ENCODE results near the gene VEPH1. TPM values are rescaled to one million over a fixed set of nuclear protein-coding genes. Genes with fewer than 3 reads are reported as not detected.
A peak's percentile ranks its signal among the peaks of the same experiment; 100 is the strongest.
"Not testable (repeated sequence)": the region's sequence is repeated elsewhere in the genome, so short reads cannot be mapped to it uniquely, and the experiment has no call there.

VEPH1 gene
- total and polyA plus RNA-seq, 5 donors from 2014 or later = 2.6 TPM; not detected in 4

DNA sequence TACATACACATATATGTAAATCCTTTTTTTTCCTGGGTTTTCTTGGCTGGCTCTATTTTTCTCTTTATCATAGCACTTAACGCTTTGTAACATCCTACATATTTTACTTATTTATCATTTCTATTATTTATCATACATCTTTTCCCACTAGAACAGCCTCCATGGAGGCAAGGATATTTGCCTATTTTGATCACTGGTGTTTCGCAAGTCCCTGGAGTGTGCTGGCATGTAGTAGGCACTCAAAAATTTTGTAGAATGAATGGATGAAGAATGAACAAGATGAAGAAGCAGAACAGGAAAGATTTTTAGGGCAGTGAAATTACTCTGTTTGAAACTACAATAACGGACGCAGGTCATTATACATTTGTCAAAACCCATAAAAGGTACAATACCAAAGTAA, 149.6 kb downstream of the VEPH1 start:
- H3K4me3 ChIP-seq (ENCODE audit: low read depth, low read length) = no peak overlapping the region
- no peak overlapping the region for H3K4me3 Mint-ChIP-seq
- H3K36me3 ChIP-seq (ENCODE audit: control insufficient read depth, insufficient read depth, low read length) = no peaks in the 10 kb centered on the region
- H3K9me3 ChIP-seq (ENCODE audit: control insufficient read depth in 2 of 2, low read length in 2 of 2) = no peaks in the 10 kb centered on the region
- H3K4me1 ChIP-seq (ENCODE audit: control insufficient read depth, insufficient read depth, low read length, poor library complexity, severe bottlenecking) = no peaks in the 10 kb centered on the region
- no peaks in the 10 kb centered on the region for H3K4me1 Mint-ChIP-seq
- H3K27me3 Mint-ChIP-seq = no peaks in the 10 kb centered on the region
- ATAC-seq (ENCODE audit: low read depth in 2 of 2) (no peak), DNase-seq (no peak)
- H3K27ac Mint-ChIP-seq = no peak overlapping the region
- no peaks in the 10 kb centered on the region for H3K36me3 Mint-ChIP-seq
- H3K27me3 ChIP-seq (ENCODE audit: control insufficient read depth, insufficient read depth, low read length) = no peaks in the 10 kb centered on the region
- H3K27ac ChIP-seq (ENCODE audit: insufficient read depth, low read length, poor library complexity, severe bottlenecking) = no peak overlapping the region
- peaks cover 0 to 8% (median 2%) of the 10 kb centered on the region in 7 donors for H3K9me3 Mint-ChIP-seq

GRCh38 chr3:157351981-157352380, 151.2 kb downstream of the VEPH1 start:
- Histone ChIP-seq H3K4me3 (ENCODE audit: low read depth, low read length) (no peak overlapping the region), H3K27me3 (ENCODE audit: control insufficient read depth, insufficient read depth, low read length) (no peaks in the 10 kb centered on the region), H3K9me3 (ENCODE audit: control insufficient read depth in 2 of 2, low read length in 2 of 2) (no peaks in the 10 kb centered on the region), H3K27ac (ENCODE audit: insufficient read depth, low read length, poor library complexity, severe bottlenecking) (no peak overlapping the region), H3K36me3 (ENCODE audit: control insufficient read depth, insufficient read depth, low read length) (no peaks in the 10 kb centered on the region), H3K4me1 (ENCODE audit: control insufficient read depth, insufficient read depth, low read length, poor library complexity, severe bottlenecking) (no peaks in the 10 kb centered on the region)
- DNase-seq = no peak
- no peak overlapping the region for H3K27ac Mint-ChIP-seq
- no peaks in the 10 kb centered on the region for H3K4me1 Mint-ChIP-seq
- H3K36me3 Mint-ChIP-seq = no peaks in the 10 kb centered on the region
- H3K9me3 Mint-ChIP-seq = peaks cover 0 to 11% (median 4%) of the 10 kb centered on the region in 7 donors
- H3K4me3 Mint-ChIP-seq = no peak overlapping the region
- H3K27me3 Mint-ChIP-seq = no peaks in the 10 kb centered on the region
- ATAC-seq (ENCODE audit: low read depth in 2 of 2) = no peak

DNA sequence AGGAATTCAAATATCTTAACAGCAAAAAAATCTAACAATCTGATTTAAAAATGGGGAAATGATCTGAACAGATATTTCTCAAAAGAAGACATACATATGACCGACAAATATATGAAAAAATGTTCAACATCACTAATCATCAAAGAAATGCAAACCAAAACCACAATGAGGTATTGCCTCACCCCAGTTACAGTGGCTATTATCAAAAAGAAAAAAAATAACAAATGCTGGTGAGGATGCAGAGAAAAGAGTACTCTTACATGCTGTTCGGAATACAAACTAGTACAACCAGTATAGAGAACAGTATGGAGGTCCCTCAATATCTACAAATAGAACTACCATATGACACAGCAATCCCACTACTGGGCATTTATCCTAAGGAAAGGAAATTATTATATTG, 152.6 kb downstream of the VEPH1 start:
- H3K27me3 ChIP-seq (ENCODE audit: control insufficient read depth, insufficient read depth, low read length); H3K9me3 ChIP-seq (ENCODE audit: control insufficient read depth in 2 of 2, low read length in 2 of 2); H3K27ac ChIP-seq (ENCODE audit: insufficient read depth, low read length, poor library complexity, severe bottlenecking); H3K4me1 Mint-ChIP-seq; ATAC-seq (ENCODE audit: low read depth in 2 of 2); DNase-seq; H3K36me3 ChIP-seq (ENCODE audit: control insufficient read depth, insufficient read depth, low read length); H3K4me1 ChIP-seq (ENCODE audit: control insufficient read depth, insufficient read depth, low read length, poor library complexity, severe bottlenecking); H3K4me3 ChIP-seq (ENCODE audit: low read depth, low read length); H3K27me3 Mint-ChIP-seq; H3K27ac Mint-ChIP-seq; H3K36me3 Mint-ChIP-seq; H3K4me3 Mint-ChIP-seq: not testable (repeated sequence)
- H3K9me3 Mint-ChIP-seq = peaks cover 0 to 11% (median 4%) of the 10 kb centered on the region in 7 donors

DNA sequence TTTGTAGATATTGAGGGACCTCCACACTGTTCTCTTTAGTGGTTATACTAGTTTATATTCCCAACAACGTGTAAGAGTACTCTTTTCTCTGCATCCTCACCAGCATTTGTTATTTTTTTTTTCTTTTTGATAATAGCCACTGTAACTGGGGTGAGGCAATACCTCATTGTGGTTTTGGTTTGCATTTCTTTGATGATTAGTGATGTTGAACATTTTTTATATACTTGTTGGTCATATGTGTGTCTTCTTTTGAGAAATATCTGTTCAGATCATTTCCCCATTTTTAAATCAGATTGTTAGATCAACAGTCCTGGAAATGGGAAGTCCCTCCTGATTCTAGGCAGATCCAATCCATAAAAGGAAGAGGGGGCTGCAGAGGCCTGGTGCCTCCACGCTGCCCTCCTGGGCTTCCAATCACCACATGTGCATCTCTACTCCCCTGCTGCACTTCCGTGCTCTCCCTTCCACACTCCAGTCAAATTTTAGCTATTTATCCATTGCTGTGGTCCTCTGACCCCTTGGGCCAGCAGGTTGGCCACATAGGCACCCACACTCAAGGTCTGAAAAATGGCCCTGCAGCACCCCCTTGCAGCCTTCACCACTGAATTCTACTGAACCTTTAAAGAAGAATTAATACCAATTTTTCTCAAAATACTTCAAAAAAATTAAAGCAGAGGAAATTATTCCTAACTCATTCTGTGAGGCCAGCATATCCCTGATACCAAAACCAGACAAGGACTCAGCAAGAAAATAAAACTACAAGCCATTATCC, 154.7 kb downstream of the VEPH1 start:
- not testable (repeated sequence) for H3K4me1 Mint-ChIP-seq; H3K4me3 ChIP-seq (ENCODE audit: low read depth, low read length); H3K9me3 ChIP-seq (ENCODE audit: control insufficient read depth in 2 of 2, low read length in 2 of 2); H3K4me1 ChIP-seq (ENCODE audit: control insufficient read depth, insufficient read depth, low read length, poor library complexity, severe bottlenecking); DNase-seq; H3K27ac ChIP-seq (ENCODE audit: insufficient read depth, low read length, poor library complexity, severe bottlenecking); H3K4me3 Mint-ChIP-seq; H3K27me3 ChIP-seq (ENCODE audit: control insufficient read depth, insufficient read depth, low read length); ATAC-seq (ENCODE audit: low read depth in 2 of 2); H3K36me3 ChIP-seq (ENCODE audit: control insufficient read depth, insufficient read depth, low read length); H3K27ac Mint-ChIP-seq; H3K27me3 Mint-ChIP-seq; H3K36me3 Mint-ChIP-seq
- H3K9me3 Mint-ChIP-seq = peaks cover 0 to 16% (median 6%) of the 10 kb centered on the region in 7 donors

DNA sequence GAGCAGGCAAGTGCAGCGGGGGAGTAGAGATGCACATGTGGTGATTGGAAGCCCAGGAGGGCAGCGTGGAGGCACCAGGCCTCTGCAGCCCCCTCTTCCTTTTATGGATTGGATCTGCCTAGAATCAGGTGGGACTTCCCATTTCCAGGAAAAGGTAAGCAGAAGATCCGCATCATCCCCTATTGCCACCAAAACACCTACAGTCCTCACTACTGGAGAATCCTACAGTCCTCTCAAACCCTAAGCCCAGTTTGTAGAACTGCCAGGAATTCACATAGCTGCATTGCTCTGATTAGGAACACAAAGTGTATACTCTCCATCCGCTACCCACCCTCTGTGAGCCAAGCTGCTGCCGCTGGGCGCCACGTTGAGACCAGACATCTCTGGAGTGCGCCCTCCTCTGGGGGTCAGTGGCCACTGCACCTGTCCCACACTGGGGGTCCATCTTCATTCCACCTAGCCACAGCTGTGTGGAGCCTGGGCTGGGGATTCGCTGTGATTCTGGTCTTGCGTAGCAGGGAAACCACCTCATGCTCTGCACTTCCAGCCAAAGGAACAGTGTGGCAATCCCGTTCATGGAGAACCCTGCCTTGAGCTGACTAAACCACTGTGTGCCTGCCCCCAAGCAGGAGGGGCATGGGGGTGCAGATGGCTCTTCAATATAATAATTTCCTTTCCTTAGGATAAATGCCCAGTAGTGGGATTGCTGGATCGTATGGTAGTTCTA, 155.5 kb downstream of the VEPH1 start:
- H3K36me3 Mint-ChIP-seq = no peaks in the 10 kb centered on the region
- Histone ChIP-seq H3K27ac (ENCODE audit: insufficient read depth, low read length, poor library complexity, severe bottlenecking) (no peak overlapping the region), H3K9me3 (ENCODE audit: control insufficient read depth in 2 of 2, low read length in 2 of 2) (no peaks in the 10 kb centered on the region), H3K27me3 (ENCODE audit: control insufficient read depth, insufficient read depth, low read length) (no peaks in the 10 kb centered on the region), H3K4me3 (ENCODE audit: low read depth, low read length) (no peak overlapping the region), H3K4me1 (ENCODE audit: control insufficient read depth, insufficient read depth, low read length, poor library complexity, severe bottlenecking) (no peaks in the 10 kb centered on the region), H3K36me3 (ENCODE audit: control insufficient read depth, insufficient read depth, low read length) (no peaks in the 10 kb centered on the region)
- H3K4me3 Mint-ChIP-seq = no peak overlapping the region
- peaks cover 0 to 19% (median 6%) of the 10 kb centered on the region in 7 donors for H3K9me3 Mint-ChIP-seq
- no peak for ATAC-seq (ENCODE audit: low read depth in 2 of 2)
- H3K27ac Mint-ChIP-seq = peak overlapping the region in 1 of 3 donors; percentile 67
- no peaks in the 10 kb centered on the region for H3K27me3 Mint-ChIP-seq
- no peak for DNase-seq
- no peaks in the 10 kb centered on the region for H3K4me1 Mint-ChIP-seq

DNA sequence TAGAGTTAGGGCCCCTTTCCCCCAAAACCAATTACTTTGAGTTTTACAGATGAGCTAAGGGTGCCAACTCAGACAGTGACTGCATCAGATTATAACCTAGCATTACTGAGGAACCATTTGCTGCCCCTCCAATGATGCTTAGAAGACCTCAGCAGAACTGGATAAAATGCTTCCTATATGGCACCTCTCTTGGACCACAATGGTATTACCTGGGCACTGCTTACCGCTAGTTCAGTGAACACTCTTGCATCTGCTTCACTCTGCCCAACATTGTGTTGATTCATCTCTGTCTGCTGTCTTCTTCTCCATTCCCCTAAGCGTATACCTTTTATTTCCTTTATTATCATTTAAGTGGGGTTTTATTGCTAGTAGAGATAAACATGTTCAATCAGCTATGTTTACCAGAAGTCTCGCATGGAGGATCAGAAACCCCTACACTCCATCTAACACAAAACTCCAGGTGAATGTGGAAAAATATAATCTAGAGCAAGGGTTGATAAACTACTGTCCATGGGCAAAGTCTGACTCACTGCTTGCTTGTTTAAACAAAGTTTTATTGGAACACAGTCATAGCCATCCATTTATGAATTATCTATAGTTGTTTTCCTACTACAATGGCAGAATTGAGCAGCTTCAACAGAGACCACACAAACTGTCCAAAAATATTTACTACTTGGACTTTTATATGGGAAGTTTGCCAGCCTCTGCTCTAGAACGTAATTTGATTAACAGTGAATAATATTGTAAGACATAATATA, 166.8 kb downstream of the VEPH1 start:
- peaks cover 0 to 5% (median 2%) of the 10 kb centered on the region in 7 donors for H3K9me3 Mint-ChIP-seq
- no peaks in the 10 kb centered on the region for H3K27me3 Mint-ChIP-seq
- no peak overlapping the region for H3K27ac Mint-ChIP-seq
- ATAC-seq (ENCODE audit: low read depth in 2 of 2) (no peak), DNase-seq (no peak)
- Histone ChIP-seq H3K27me3 (ENCODE audit: control insufficient read depth, insufficient read depth, low read length) (no peaks in the 10 kb centered on the region), H3K27ac (ENCODE audit: insufficient read depth, low read length, poor library complexity, severe bottlenecking) (no peak overlapping the region), H3K4me1 (ENCODE audit: control insufficient read depth, insufficient read depth, low read length, poor library complexity, severe bottlenecking) (no peaks in the 10 kb centered on the region), H3K4me3 (ENCODE audit: low read depth, low read length) (no peak overlapping the region), H3K36me3 (ENCODE audit: control insufficient read depth, insufficient read depth, low read length) (no peaks in the 10 kb centered on the region), H3K9me3 (ENCODE audit: control insufficient read depth in 2 of 2, low read length in 2 of 2) (no peaks in the 10 kb centered on the region)
- H3K36me3 Mint-ChIP-seq = peaks cover 3% of the 10 kb centered on the region
- no peak overlapping the region for H3K4me3 Mint-ChIP-seq
- no peaks in the 10 kb centered on the region for H3K4me1 Mint-ChIP-seq

- no peaks in the 10 kb centered on the region for H3K9me3 ChIP-seq (ENCODE audit: control insufficient read depth in 2 of 2, low read length in 2 of 2)
- H3K27me3 ChIP-seq (ENCODE audit: control insufficient read depth, insufficient read depth, low read length) = no peaks in the 10 kb centered on the region
- DNase-seq (no peak), ATAC-seq (ENCODE audit: low read depth in 2 of 2) (no peak)
- H3K36me3 Mint-ChIP-seq = peaks cover 3% of the 10 kb centered on the region
- H3K27ac ChIP-seq (ENCODE audit: insufficient read depth, low read length, poor library complexity, severe bottlenecking) = no peak overlapping the region
- H3K4me3 ChIP-seq (ENCODE audit: low read depth, low read length) = no peak overlapping the region
- H3K36me3 ChIP-seq (ENCODE audit: control insufficient read depth, insufficient read depth, low read length) = no peaks in the 10 kb centered on the region
- H3K27me3 Mint-ChIP-seq = no peaks in the 10 kb centered on the region
- no peak overlapping the region for H3K4me3 Mint-ChIP-seq
- no peak overlapping the region for H3K27ac Mint-ChIP-seq
- H3K4me1 Mint-ChIP-seq = no peaks in the 10 kb centered on the region
- H3K9me3 Mint-ChIP-seq = peaks cover 0 to 5% (median 0%) of the 10 kb centered on the region in 7 donors
- no peaks in the 10 kb centered on the region for H3K4me1 ChIP-seq (ENCODE audit: control insufficient read depth, insufficient read depth, low read length, poor library complexity, severe bottlenecking)
These were observed 167.8 kb downstream of the VEPH1 start for GRCh38 chr3:157335233-157336076.
